Activated CD8-positive, alpha-beta memory T cell treated with anti-CD3 and anti-CD28 coated beads, Interleukin-2, amount 10 ng/mL, durations not matched to agents 7 days and 5 days (primary cell): ENCODE data around the gene STRN. TPM values are rescaled to one million over a fixed set of nuclear protein-coding genes. Genes with fewer than 3 reads are reported as not detected.
"Not testable (repeated sequence)": the region's sequence is repeated elsewhere in the genome, so short reads cannot be mapped to it uniquely, and the experiment has no call there.

Source experiments
- ATAC-seq: fragments of 150-1000 bp; cut with Tn5 transposase; one replicate; pipeline ENCODE4 v1.10.0; 2021; ENCODE audit warnings: moderate library complexity
- CTCF ChIA-PET: fragments of 350-600 bp; sonication (Branson Sonifier 250); formaldehyde crosslinking; loops from one replicate; lab custom pipeline; 2021; ENCODE audit warnings: antibody characterized with exemption; lab: Charles Lee
- DNase-seq: peaks from one replicate; pipeline ENCODE4 v3.0.0-alpha.2; 2020
- H3K27ac Mint-ChIP-seq: one replicate; pipeline ENCODE4 v1.8.0; 2021; ENCODE audit warnings: mild to moderate bottlenecking, mixed read lengths
- H3K27me3 Mint-ChIP-seq: one replicate; pipeline ENCODE4 v1.8.0; 2021; ENCODE audit warnings: mixed read lengths
- H3K36me3 Mint-ChIP-seq: one replicate; pipeline ENCODE4 v1.8.0; 2021; ENCODE audit warnings: mild to moderate bottlenecking, mixed read lengths
- H3K4me1 Mint-ChIP-seq: one replicate; pipeline ENCODE4 v1.8.0; 2021; ENCODE audit warnings: mixed read lengths
- H3K4me3 Mint-ChIP-seq: one replicate; pipeline ENCODE4 v1.8.0; 2021; ENCODE audit warnings: mild to moderate bottlenecking, moderate library complexity, mixed read lengths
- H3K9me3 Mint-ChIP-seq: one replicate; pipeline ENCODE4 v1.8.0; 2022; ENCODE audit warnings: low read depth, mixed read lengths
- total RNA-seq, 2 experiments: library from RNA; stranded (reverse); gene quantifications; one replicate each; pipeline ENCODE4 v1.2.3, GENCODE V29; 2021

The STRN gene
- total RNA-seq, 2 experiments from 2014 or later: 27.7 to 30.8 TPM

- CTCF ChIA-PET: no interaction called here
- no peak overlapping the region for H3K27ac Mint-ChIP-seq
- peaks cover 8% of the 10 kb centered on the region for H3K36me3 Mint-ChIP-seq
- H3K9me3 Mint-ChIP-seq: no peaks in the 10 kb centered on the region
- ATAC-seq (no peak), DNase-seq (no peak)
- no peaks in the 10 kb centered on the region for H3K27me3 Mint-ChIP-seq
- peaks cover 13% of the 10 kb centered on the region for H3K4me1 Mint-ChIP-seq
- H3K4me3 Mint-ChIP-seq: no peak overlapping the region
Observed at GRCh38 chr2:36952748-36953197, 13.6 kb downstream of the STRN start.

- DNase-seq: no peak
- peaks cover 10% of the 10 kb centered on the region for H3K4me1 Mint-ChIP-seq
- no peak overlapping the region for H3K4me3 Mint-ChIP-seq
- no peaks in the 10 kb centered on the region for H3K9me3 Mint-ChIP-seq
- H3K36me3 Mint-ChIP-seq: peaks cover 4% of the 10 kb centered on the region
- CTCF ChIA-PET: no interaction called here
- no peak for ATAC-seq
- H3K27ac Mint-ChIP-seq: no peak overlapping the region
- H3K27me3 Mint-ChIP-seq: no peaks in the 10 kb centered on the region
Observed at GRCh38 chr2:36951574-36951973, 14.8 kb downstream of the STRN start.

- Mint-ChIP-seq H3K27ac (no peak overlapping the region), H3K4me1 (peaks cover 8% of the 10 kb centered on the region), H3K4me3 (no peak overlapping the region), H3K27me3 (no peaks in the 10 kb centered on the region), H3K9me3 (no peaks in the 10 kb centered on the region), H3K36me3 (peaks cover 4% of the 10 kb centered on the region)
- no peak for ATAC-seq
- CTCF ChIA-PET: no interaction called here
- no peak for DNase-seq
Observed at GRCh38 chr2:36951027-36951518, 15.3 kb downstream of the STRN start.

GRCh38 chr2:36949845-36950244, 16.5 kb downstream of the STRN start:
- H3K27ac Mint-ChIP-seq: no peak overlapping the region
- H3K4me3 Mint-ChIP-seq: no peak overlapping the region
- ATAC-seq (no peak), DNase-seq (no peak)
- H3K4me1 Mint-ChIP-seq: peaks cover 8% of the 10 kb centered on the region
- peaks cover 3% of the 10 kb centered on the region for H3K36me3 Mint-ChIP-seq
- H3K27me3 Mint-ChIP-seq: no peaks in the 10 kb centered on the region
- no peaks in the 10 kb centered on the region for H3K9me3 Mint-ChIP-seq
- CTCF ChIA-PET: interaction anchor here (0.7 kb wide), 1 partner anchor 103 kb away, joined by 3 read pairs; no protein-coding TSS in a partner anchor

GRCh38 chr2:36945240-36945639, 21.1 kb downstream of the STRN start:
- CTCF ChIA-PET: not testable (repeated sequence)

GRCh38 chr2:36941867-36942266, 24.5 kb downstream of the STRN start:
- Mint-ChIP-seq H3K4me3 (no peak overlapping the region), H3K9me3 (no peaks in the 10 kb centered on the region), H3K4me1 (no peaks in the 10 kb centered on the region), H3K36me3 (no peaks in the 10 kb centered on the region), H3K27me3 (no peaks in the 10 kb centered on the region), H3K27ac (no peak overlapping the region)
- no peak for ATAC-seq
- CTCF ChIA-PET: no interaction called here
- DNase-seq: no peak

More at GRCh38 chr2:36945240-36945639, 21.1 kb downstream of the STRN start:
- not testable (repeated sequence) for H3K27me3 Mint-ChIP-seq, H3K4me3 Mint-ChIP-seq, H3K27ac Mint-ChIP-seq, DNase-seq, H3K9me3 Mint-ChIP-seq, H3K4me1 Mint-ChIP-seq, H3K36me3 Mint-ChIP-seq, ATAC-seq

GRCh38 chr2:36936526-36936925, 29.8 kb downstream of the STRN start:
- H3K4me3 Mint-ChIP-seq, H3K27me3 Mint-ChIP-seq, DNase-seq, CTCF ChIA-PET, H3K4me1 Mint-ChIP-seq, ATAC-seq, H3K27ac Mint-ChIP-seq, H3K9me3 Mint-ChIP-seq, H3K36me3 Mint-ChIP-seq: not testable (repeated sequence)

GRCh38 chr2:36931688-36932087, 34.6 kb downstream of the STRN start:
- DNase-seq, CTCF ChIA-PET: not testable (repeated sequence)

GRCh38 chr2:36930787-36931410, 35.4 kb downstream of the STRN start:
- H3K27me3 Mint-ChIP-seq, ATAC-seq, DNase-seq, CTCF ChIA-PET, H3K36me3 Mint-ChIP-seq, H3K4me3 Mint-ChIP-seq, H3K9me3 Mint-ChIP-seq, H3K27ac Mint-ChIP-seq: not testable (repeated sequence)
- H3K4me1 Mint-ChIP-seq: peaks cover 11% of the 10 kb centered on the region

More at GRCh38 chr2:36931688-36932087, 34.6 kb downstream of the STRN start:
- not testable (repeated sequence) for H3K9me3 Mint-ChIP-seq, ATAC-seq, H3K36me3 Mint-ChIP-seq, H3K27me3 Mint-ChIP-seq, H3K4me3 Mint-ChIP-seq, H3K27ac Mint-ChIP-seq, H3K4me1 Mint-ChIP-seq

GRCh38 chr2:36926175-36927132, 39.9 kb downstream of the STRN start:
- DNase-seq, ATAC-seq, H3K9me3 Mint-ChIP-seq, H3K27me3 Mint-ChIP-seq, CTCF ChIA-PET: not testable (repeated sequence)
- Mint-ChIP-seq H3K27ac (peak overlapping the region; percentile 40), H3K36me3 (peaks cover 14% of the 10 kb centered on the region), H3K4me1 (peaks cover 21% of the 10 kb centered on the region), H3K4me3 (peak overlapping the region; percentile 19)

- DNase-seq, H3K27ac Mint-ChIP-seq, H3K4me3 Mint-ChIP-seq, H3K9me3 Mint-ChIP-seq, CTCF ChIA-PET, H3K27me3 Mint-ChIP-seq, ATAC-seq: not testable (repeated sequence)
- H3K4me1 Mint-ChIP-seq: peaks cover 26% of the 10 kb centered on the region
- peaks cover 12% of the 10 kb centered on the region for H3K36me3 Mint-ChIP-seq
Observed at GRCh38 chr2:36922629-36923028, 43.7 kb downstream of the STRN start.

GRCh38 chr2:36921984-36922383, 44.4 kb downstream of the STRN start:
- ATAC-seq (no peak), DNase-seq (no peak)
- H3K4me1 Mint-ChIP-seq: peaks cover 25% of the 10 kb centered on the region
- H3K27ac Mint-ChIP-seq: no peak overlapping the region
- H3K9me3 Mint-ChIP-seq: no peaks in the 10 kb centered on the region
- no peak overlapping the region for H3K4me3 Mint-ChIP-seq
- CTCF ChIA-PET: no interaction called here
- peaks cover 12% of the 10 kb centered on the region for H3K36me3 Mint-ChIP-seq
- H3K27me3 Mint-ChIP-seq: no peaks in the 10 kb centered on the region

- H3K9me3 Mint-ChIP-seq: no peaks in the 10 kb centered on the region
- H3K4me1 Mint-ChIP-seq: peaks cover 10% of the 10 kb centered on the region
- peaks cover 9% of the 10 kb centered on the region for H3K36me3 Mint-ChIP-seq
- CTCF ChIA-PET: interaction anchor here (1.4 to 1.9 kb wide), 2 partner anchors 12 to 78 kb away, joined by 4 to 7 read pairs; no protein-coding TSS in a partner anchor
- DNase-seq (no peak), ATAC-seq (no peak)
- H3K27me3 Mint-ChIP-seq: no peaks in the 10 kb centered on the region
- H3K4me3 Mint-ChIP-seq: no peak overlapping the region
- H3K27ac Mint-ChIP-seq: no peak overlapping the region
Observed at GRCh38 chr2:36919041-36919837, 47.1 kb downstream of the STRN start.
